ENCODE data around the gene SEPTIN12. TPM values are rescaled to one million over a fixed set of nuclear protein-coding genes. Genes with fewer than 3 reads are reported as not detected.
A peak's percentile ranks its signal among the peaks of the same experiment; 100 is the strongest.

Gene SEPTIN12
- total and polyA plus RNA-seq, 2 experiments from 2014 or later, result not detected

- H3K27ac ChIP-seq, result peak within 1 kb of the TSS; percentile 87
- no peaks in the 10 kb centered on the region for H3K36me3 ChIP-seq (replicated peaks; ENCODE audit: insufficient read depth, low read depth)
- peaks cover 3% of the 10 kb centered on the region for H3K79me2 ChIP-seq
- peak within 1 kb of the TSS; percentile 69 for H2AFZ ChIP-seq
- H3K4me1 ChIP-seq (ENCODE audit: insufficient read depth), result peaks cover 21% of the 10 kb centered on the region
- no peaks in the 10 kb centered on the region for H3K9me2 ChIP-seq (replicated peaks; ENCODE audit: insufficient read depth)
- no peaks in the 10 kb centered on the region for H3K27me3 ChIP-seq
- 2% methylated on average over 45 of the region's 70 CpGs for WGBS (ENCODE audit: low lambda C conversion rate, missing lambda C conversion rate)
- H3K4me2 ChIP-seq, result peak within 1 kb of the TSS; percentile 91
- DNase-seq (ENCODE audit: low spot score), result peak; percentile 89
- peak within 1 kb of the TSS; percentile 84 for H3K4me3 ChIP-seq
- H3K9me3 ChIP-seq (ENCODE audit: low read depth), result no peaks in the 10 kb centered on the region
- TF ChIP-seq CTCF (IDR thresholded peaks at IDR 0.05; ENCODE audit: poor library complexity) (no peak), EZH2phosphoT487 (IDR thresholded peaks at IDR 0.05; ENCODE audit: low read depth, severe bottlenecking, unreplicated experiment) (no peak)
- no peaks in the 10 kb centered on the region for H4K20me1 ChIP-seq (ENCODE audit: insufficient read depth, poor library complexity, severe bottlenecking)
These were observed 14.0 kb upstream of the SEPTIN12 start, which contains the start of gene ROGDI for GRCh38 chr16:4801962-4802658. TSS of gene ROGDI (minus strand) at chr16:4802633. CDS start at chr16:4802571, 62 bp downstream.

GRCh38 chr16:4801051-4801961 is 13.2 kb upstream of the SEPTIN12 start:
- no peaks in the 10 kb centered on the region for H3K27me3 ChIP-seq
- 43% methylated on average over 24 of the region's 29 CpGs for WGBS (ENCODE audit: low lambda C conversion rate, missing lambda C conversion rate)
- H3K27ac ChIP-seq, result peak overlapping the region; percentile 56
- H3K4me1 ChIP-seq (ENCODE audit: insufficient read depth), result peaks cover 21% of the 10 kb centered on the region
- peak overlapping the region; percentile 69 for H2AFZ ChIP-seq
- no peaks in the 10 kb centered on the region for H4K20me1 ChIP-seq (ENCODE audit: insufficient read depth, poor library complexity, severe bottlenecking)
- no peaks in the 10 kb centered on the region for H3K36me3 ChIP-seq (replicated peaks; ENCODE audit: insufficient read depth, low read depth)
- DNase-seq (ENCODE audit: low spot score), result no peak
- no peak for TF ChIP-seq CTCF (IDR thresholded peaks at IDR 0.05; ENCODE audit: poor library complexity)
- no peak for TF ChIP-seq EZH2phosphoT487 (IDR thresholded peaks at IDR 0.05; ENCODE audit: low read depth, severe bottlenecking, unreplicated experiment)
- TF ChIP-seq EZH2 (IDR thresholded peaks at IDR 0.05; ENCODE audit: borderline replicate concordance), result no peak
- peak overlapping the region; percentile 84 for H3K4me3 ChIP-seq
- H3K4me2 ChIP-seq, result peak overlapping the region; percentile 91
- H3K79me2 ChIP-seq, result peaks cover 3% of the 10 kb centered on the region
- no peaks in the 10 kb centered on the region for H3K9me3 ChIP-seq (ENCODE audit: low read depth)
- H3K9me2 ChIP-seq (replicated peaks; ENCODE audit: insufficient read depth), result no peaks in the 10 kb centered on the region

- Histone ChIP-seq H3K4me1 (ENCODE audit: insufficient read depth) (peaks cover 21% of the 10 kb centered on the region), H3K27ac (no peak overlapping the region), H3K79me2 (peaks cover 3% of the 10 kb centered on the region), H3K4me2 (peak overlapping the region; percentile 91), H3K27me3 (no peaks in the 10 kb centered on the region), H3K9me3 (ENCODE audit: low read depth) (no peaks in the 10 kb centered on the region), H3K36me3 (replicated peaks; ENCODE audit: insufficient read depth, low read depth) (no peaks in the 10 kb centered on the region), H2AFZ (no peak overlapping the region), H3K9me2 (replicated peaks; ENCODE audit: insufficient read depth) (no peaks in the 10 kb centered on the region), H4K20me1 (ENCODE audit: insufficient read depth, poor library complexity, severe bottlenecking) (no peaks in the 10 kb centered on the region), H3K4me3 (no peak overlapping the region)
- 88% methylated on average over 17 of the region's 17 CpGs for WGBS (ENCODE audit: low lambda C conversion rate, missing lambda C conversion rate)
- no peak for DNase-seq (ENCODE audit: low spot score)
- TF ChIP-seq EZH2phosphoT487 (IDR thresholded peaks at IDR 0.05; ENCODE audit: low read depth, severe bottlenecking, unreplicated experiment), result no peak
- no peak for TF ChIP-seq CTCF (IDR thresholded peaks at IDR 0.05; ENCODE audit: poor library complexity)
- TF ChIP-seq EZH2 (IDR thresholded peaks at IDR 0.05; ENCODE audit: borderline replicate concordance), result no peak
These were observed 12.3 kb upstream of the SEPTIN12 start for GRCh38 chr16:4800290-4801041.

Measured in hepatocyte (in vitro differentiated cells).